Activated gamma-delta T cell (primary cell): ENCODE data around the gene KDM6A.
A peak's percentile ranks its signal among the peaks of the same experiment; 100 is the strongest.
"Not testable (repeated sequence)": the region's sequence is repeated elsewhere in the genome, so short reads cannot be mapped to it uniquely, and the experiment has no call there.

Experiments
- DNase-seq: peaks from one replicate; lab custom pipeline; 2025; lab: John Stamatoyannopoulos, UW
- total RNA-seq, 2 donors: gene quantifications; one replicate each; lab custom pipeline; 2026; lab: John Stamatoyannopoulos, UW

KDM6A gene
- 124 to 210 reads per million in 2 donors for total RNA-seq

- peak; percentile 100 for DNase-seq
Observed at GRCh38 chrX:44872821-44873414, at the start of gene KDM6A. TSS of gene KDM6A (plus strand) at chrX:44873188. CDS start at chrX:44873552, 364 bp downstream.

- DNase-seq = not testable (repeated sequence)
Observed at GRCh38 chrX:44823193-44823592, 49.8 kb upstream of the KDM6A start.

GRCh38 chrX:44828008-44828605 is 44.9 kb upstream of the KDM6A start:
- no peak for DNase-seq

- no peak for DNase-seq
Observed at GRCh38 chrX:44829832-44830231, 43.2 kb upstream of the KDM6A start.

- DNase-seq = no peak
Observed at GRCh38 chrX:44842550-44843317, 30.3 kb upstream of the KDM6A start.

GRCh38 chrX:44843318-44843702 is 29.7 kb upstream of the KDM6A start:
- DNase-seq = no peak

GRCh38 chrX:44843753-44844152 is 29.2 kb upstream of the KDM6A start, which contains the start of gene DUSP21:
TSS of gene DUSP21 (plus strand) at chrX:44844021. CDS start at chrX:44844133, 112 bp downstream.
- DNase-seq = no peak

- no peak for DNase-seq
Observed at GRCh38 chrX:44844204-44844603, 28.8 kb upstream of the KDM6A start.

GRCh38 chrX:44850891-44851290 is 22.1 kb upstream of the KDM6A start:
- not testable (repeated sequence) for DNase-seq

- no peak for DNase-seq
Observed at GRCh38 chrX:44871114-44871645, 1.8 kb upstream of the KDM6A start.

GRCh38 chrX:44871931-44872820 is 812 bp upstream of the KDM6A start:
- DNase-seq = no peak

GRCh38 chrX:44873415-44874276 is 658 bp downstream of the KDM6A start:
- peak; percentile 59 for DNase-seq

GRCh38 chrX:44874420-44875184 is 1.6 kb downstream of the KDM6A start:
- DNase-seq = no peak

GRCh38 chrX:44875185-44875489 is 2.1 kb downstream of the KDM6A start:
- no peak for DNase-seq

- DNase-seq = no peak
Observed at GRCh38 chrX:44876086-44876485, 3.1 kb downstream of the KDM6A start.

- no peak for DNase-seq
Observed at GRCh38 chrX:44876767-44877166, 3.8 kb downstream of the KDM6A start.

GRCh38 chrX:44878780-44879179 is 5.8 kb downstream of the KDM6A start:
- no peak for DNase-seq

- DNase-seq = no peak
Observed at GRCh38 chrX:44881549-44881948, 8.6 kb downstream of the KDM6A start.

- DNase-seq = no peak
Observed at GRCh38 chrX:44882635-44883034, 9.6 kb downstream of the KDM6A start.

- no peak for DNase-seq
Observed at GRCh38 chrX:44884944-44885343, 12.0 kb downstream of the KDM6A start.
